RCC 7860 (cell line): ENCODE measurements around the gene AMBRA1.

ENCODE experiments used
- DNase-seq: peaks from one replicate; pipeline ENCODE4 v3.0.0-alpha.2; 2015; ENCODE audit warnings: low spot score
- FAIRE-seq: peaks from 2 replicates; lab custom pipeline; 2012; peaks lifted over from hg19 to GRCh38; lab: Jason Lieb, UNC

The AMBRA1 gene, protein sequence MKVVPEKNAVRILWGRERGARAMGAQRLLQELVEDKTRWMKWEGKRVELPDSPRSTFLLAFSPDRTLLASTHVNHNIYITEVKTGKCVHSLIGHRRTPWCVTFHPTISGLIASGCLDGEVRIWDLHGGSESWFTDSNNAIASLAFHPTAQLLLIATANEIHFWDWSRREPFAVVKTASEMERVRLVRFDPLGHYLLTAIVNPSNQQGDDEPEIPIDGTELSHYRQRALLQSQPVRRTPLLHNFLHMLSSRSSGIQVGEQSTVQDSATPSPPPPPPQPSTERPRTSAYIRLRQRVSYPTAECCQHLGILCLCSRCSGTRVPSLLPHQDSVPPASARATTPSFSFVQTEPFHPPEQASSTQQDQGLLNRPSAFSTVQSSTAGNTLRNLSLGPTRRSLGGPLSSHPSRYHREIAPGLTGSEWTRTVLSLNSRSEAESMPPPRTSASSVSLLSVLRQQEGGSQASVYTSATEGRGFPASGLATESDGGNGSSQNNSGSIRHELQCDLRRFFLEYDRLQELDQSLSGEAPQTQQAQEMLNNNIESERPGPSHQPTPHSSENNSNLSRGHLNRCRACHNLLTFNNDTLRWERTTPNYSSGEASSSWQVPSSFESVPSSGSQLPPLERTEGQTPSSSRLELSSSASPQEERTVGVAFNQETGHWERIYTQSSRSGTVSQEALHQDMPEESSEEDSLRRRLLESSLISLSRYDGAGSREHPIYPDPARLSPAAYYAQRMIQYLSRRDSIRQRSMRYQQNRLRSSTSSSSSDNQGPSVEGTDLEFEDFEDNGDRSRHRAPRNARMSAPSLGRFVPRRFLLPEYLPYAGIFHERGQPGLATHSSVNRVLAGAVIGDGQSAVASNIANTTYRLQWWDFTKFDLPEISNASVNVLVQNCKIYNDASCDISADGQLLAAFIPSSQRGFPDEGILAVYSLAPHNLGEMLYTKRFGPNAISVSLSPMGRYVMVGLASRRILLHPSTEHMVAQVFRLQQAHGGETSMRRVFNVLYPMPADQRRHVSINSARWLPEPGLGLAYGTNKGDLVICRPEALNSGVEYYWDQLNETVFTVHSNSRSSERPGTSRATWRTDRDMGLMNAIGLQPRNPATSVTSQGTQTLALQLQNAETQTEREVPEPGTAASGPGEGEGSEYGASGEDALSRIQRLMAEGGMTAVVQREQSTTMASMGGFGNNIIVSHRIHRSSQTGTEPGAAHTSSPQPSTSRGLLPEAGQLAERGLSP (N-terminal part only)

DNA sequence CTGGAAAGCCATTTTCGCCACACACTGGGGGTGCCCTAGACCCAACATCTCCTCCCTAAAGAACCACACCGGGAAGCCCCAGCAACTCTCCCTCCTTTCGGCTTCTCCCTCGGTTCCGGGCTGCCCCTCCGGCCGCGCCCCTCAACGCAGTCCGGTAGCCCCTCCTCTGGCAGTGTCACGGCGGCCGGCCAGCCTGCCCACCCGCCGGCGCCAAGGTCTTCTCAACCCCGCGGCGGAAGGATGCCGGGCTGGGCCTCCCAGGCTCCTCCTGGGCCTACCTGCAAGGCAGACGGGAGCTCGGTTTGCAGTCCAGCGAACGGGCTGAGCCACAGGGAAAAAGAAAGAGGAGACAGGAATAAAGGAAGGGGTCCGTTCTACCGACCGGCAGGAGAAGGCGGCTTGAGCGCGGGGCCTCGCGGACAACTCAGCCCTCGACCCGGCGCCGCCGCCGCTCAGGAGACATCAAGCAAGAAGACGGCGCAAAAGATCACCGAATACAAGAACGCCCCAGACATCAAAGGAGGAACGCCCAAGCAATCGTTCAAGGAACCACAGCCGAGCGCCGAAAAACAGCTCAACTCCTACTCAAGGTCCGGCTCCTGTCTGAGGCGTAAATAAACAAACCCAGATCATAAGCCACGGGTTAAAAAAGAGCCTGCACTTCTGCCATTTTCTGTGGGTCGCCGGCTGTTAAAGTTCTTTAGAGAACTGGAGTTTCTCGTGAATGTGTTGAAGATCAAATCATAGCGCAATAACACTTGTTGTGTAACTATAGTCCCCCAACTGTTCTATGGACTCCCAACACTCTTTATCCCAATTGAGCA, at the start of gene AMBRA1:
Gene AMBRA1 (minus strand): TSS at position 474 of the 824 bp plus-strand sequence. CDS start 45,643 bp downstream, outside the sequence.
- no peak for FAIRE-seq

DNA sequence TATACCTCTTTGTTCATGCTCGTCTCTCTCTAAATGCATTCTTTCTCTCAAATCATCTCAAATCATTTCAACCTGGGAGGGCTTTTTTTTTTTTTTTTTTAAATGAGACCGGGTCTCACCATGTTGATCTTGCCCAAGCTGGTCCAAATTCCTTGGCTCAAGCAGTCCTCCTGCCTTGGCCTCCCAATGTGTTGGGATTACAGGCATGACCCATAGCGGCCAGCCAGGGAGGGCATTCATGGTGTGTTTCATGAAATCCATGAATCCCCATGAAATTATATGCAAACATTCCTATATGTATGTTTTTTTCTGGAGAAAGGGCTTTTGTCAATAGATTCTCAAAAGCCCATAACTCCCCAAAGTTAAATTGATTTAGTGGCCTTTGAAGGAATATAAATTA, 49.7 kb upstream of the AMBRA1 start:
- DNase-seq (no peak), FAIRE-seq (no peak)

More for the DNA sequence above, at the start of gene AMBRA1:
- DNase-seq, result peak; percentile 68

- DNase-seq (no peak), FAIRE-seq (no peak)
Measured at GRCh38 chr11:46642627-46643335, 49.0 kb upstream of the AMBRA1 start.

DNA sequence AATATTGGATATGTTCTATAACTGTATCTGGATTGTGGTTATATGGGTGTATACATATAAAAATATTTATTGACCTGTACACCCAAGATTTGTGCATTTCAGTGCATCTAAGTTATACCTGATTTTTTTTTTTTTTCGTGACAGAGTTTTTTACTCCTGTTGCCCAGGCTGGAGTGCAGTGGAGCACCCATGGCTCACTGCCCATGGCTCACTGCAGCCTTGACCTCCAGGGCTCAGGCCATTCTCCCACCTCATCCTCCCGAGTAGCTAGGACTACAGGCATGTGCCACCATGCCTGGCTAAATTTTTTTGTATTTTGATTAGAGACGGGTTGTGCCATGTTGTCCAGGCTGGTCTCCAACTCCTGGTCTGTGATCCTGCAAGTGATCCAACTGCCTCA, 47.8 kb upstream of the AMBRA1 start:
- no peak for DNase-seq

GRCh38 chr11:46640036-46640788, 46.4 kb upstream of the AMBRA1 start:
- FAIRE-seq (no peak), DNase-seq (no peak)

More for the DNA sequence above, 47.8 kb upstream of the AMBRA1 start:
- no peak for FAIRE-seq

- FAIRE-seq, result no peak
- DNase-seq, result no peak
Measured at GRCh38 chr11:46639197-46639839, 45.5 kb upstream of the AMBRA1 start.

- DNase-seq (no peak), FAIRE-seq (no peak)
Measured at GRCh38 chr11:46637546-46637945, 43.7 kb upstream of the AMBRA1 start.

GRCh38 chr11:46635557-46636139, 41.8 kb upstream of the AMBRA1 start:
- DNase-seq (no peak), FAIRE-seq (no peak)

- no peak for FAIRE-seq
- no peak for DNase-seq
Measured at GRCh38 chr11:46633291-46634217, 39.7 kb upstream of the AMBRA1 start.

GRCh38 chr11:46632502-46632901, 38.7 kb upstream of the AMBRA1 start:
- FAIRE-seq, result no peak
- DNase-seq, result no peak

DNA sequence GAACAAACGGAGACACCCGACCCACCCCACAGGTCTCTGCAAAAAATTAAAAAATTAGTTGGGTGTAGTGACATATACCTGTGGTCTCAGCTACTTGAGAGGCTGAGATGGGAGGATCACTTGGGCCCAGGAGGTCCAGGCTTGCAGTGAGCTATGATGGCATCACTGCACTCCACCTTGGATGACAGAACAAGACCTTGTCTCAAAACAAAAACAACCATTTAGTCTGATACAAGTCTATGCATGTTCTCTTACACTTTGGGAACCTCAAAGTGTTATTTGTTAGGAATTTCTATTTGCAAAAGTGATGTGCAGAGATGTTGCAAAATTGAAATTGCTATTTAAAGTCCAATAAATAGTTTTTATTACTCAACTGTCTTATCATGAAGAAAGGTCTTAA, 37.9 kb upstream of the AMBRA1 start:
- no peak for DNase-seq
- FAIRE-seq, result no peak

GRCh38 chr11:46630237-46630636, 36.4 kb upstream of the AMBRA1 start:
- DNase-seq (no peak), FAIRE-seq (no peak)

- DNase-seq (no peak), FAIRE-seq (no peak)
Measured at GRCh38 chr11:46628961-46629360, 35.1 kb upstream of the AMBRA1 start.

- FAIRE-seq, result no peak
Measured at GRCh38 chr11:46625406-46625805, 31.6 kb upstream of the AMBRA1 start.

GRCh38 chr11:46618837-46619236, 25.0 kb upstream of the AMBRA1 start:
- no peak for DNase-seq
- no peak for FAIRE-seq

More at GRCh38 chr11:46625406-46625805, 31.6 kb upstream of the AMBRA1 start:
- no peak for DNase-seq

- no peak for FAIRE-seq
- no peak for DNase-seq
Measured at GRCh38 chr11:46617972-46618314, 24.1 kb upstream of the AMBRA1 start.
